Measurements from ENCODE around the gene CTNNA3. TPM values are rescaled to one million over a fixed set of nuclear protein-coding genes. Genes with fewer than 3 reads are reported as not detected.

Gene CTNNA3
- total RNA-seq, 1 donor from 2014 or later: 159 TPM

GRCh38 chr10:66586897-66587679, 1108.9 kb downstream of the CTNNA3 start:
- no peak for DNase-seq
- intact Hi-C loops (cut with micrococcal nuclease): no loop called here
- peaks cover 7% of the 10 kb centered on the region for H3K4me1 ChIP-seq
- no peaks in the 10 kb centered on the region for H3K36me3 ChIP-seq
- H3K4me3 ChIP-seq: no peak overlapping the region
- no peaks in the 10 kb centered on the region for H3K27me3 ChIP-seq (ENCODE audit: low read depth)
- H3K27ac ChIP-seq (replicated peaks): no peak overlapping the region
- TF ChIP-seq, protein P1, sequence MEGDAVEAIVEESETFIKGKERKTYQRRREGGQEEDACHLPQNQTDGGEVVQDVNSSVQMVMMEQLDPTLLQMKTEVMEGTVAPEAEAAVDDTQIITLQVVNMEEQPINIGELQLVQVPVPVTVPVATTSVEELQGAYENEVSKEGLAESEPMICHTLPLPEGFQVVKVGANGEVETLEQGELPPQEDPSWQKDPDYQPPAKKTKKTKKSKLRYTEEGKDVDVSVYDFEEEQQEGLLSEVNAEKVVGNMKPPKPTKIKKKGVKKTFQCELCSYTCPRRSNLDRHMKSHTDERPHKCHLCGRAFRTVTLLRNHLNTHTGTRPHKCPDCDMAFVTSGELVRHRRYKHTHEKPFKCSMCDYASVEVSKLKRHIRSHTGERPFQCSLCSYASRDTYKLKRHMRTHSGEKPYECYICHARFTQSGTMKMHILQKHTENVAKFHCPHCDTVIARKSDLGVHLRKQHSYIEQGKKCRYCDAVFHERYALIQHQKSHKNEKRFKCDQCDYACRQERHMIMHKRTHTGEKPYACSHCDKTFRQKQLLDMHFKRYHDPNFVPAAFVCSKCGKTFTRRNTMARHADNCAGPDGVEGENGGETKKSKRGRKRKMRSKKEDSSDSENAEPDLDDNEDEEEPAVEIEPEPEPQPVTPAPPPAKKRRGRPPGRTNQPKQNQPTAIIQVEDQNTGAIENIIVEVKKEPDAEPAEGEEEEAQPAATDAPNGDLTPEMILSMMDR (IDR thresholded peaks at IDR 0.05; ENCODE audit: borderline replicate concordance): no peak
- no peaks in the 10 kb centered on the region for H3K9me3 ChIP-seq (replicated peaks)

DNA sequence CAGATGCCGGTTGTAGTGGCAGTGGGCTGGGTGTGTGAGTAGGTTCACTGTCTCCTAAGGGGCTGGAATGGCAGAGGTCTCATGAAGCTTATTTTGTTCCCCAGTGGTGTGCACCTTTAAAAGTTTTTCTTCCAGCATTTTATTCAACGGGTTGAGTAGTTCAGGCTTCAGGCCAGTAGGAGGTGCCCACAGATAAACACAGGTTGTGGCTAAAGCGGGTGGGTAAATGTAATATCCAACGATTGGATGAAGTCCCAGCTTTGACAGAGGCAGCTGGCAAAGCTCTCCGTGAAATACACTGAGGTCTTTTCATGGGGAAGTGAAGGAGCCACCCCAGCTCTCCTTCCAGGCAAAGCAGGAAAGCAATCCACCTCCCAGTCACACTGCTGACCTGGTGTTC, 1109.9 kb downstream of the CTNNA3 start:
- intact Hi-C loops (cut with micrococcal nuclease): no loop called here
- Histone ChIP-seq H3K4me1 (peaks cover 7% of the 10 kb centered on the region), H3K27me3 (ENCODE audit: low read depth) (no peaks in the 10 kb centered on the region), H3K4me3 (no peak overlapping the region), H3K27ac (replicated peaks) (no peak overlapping the region), H3K36me3 (no peaks in the 10 kb centered on the region), H3K9me3 (replicated peaks) (no peaks in the 10 kb centered on the region)
- no peak for DNase-seq
- TF ChIP-seq, protein P1 (IDR thresholded peaks at IDR 0.05; ENCODE audit: borderline replicate concordance): no peak

DNA sequence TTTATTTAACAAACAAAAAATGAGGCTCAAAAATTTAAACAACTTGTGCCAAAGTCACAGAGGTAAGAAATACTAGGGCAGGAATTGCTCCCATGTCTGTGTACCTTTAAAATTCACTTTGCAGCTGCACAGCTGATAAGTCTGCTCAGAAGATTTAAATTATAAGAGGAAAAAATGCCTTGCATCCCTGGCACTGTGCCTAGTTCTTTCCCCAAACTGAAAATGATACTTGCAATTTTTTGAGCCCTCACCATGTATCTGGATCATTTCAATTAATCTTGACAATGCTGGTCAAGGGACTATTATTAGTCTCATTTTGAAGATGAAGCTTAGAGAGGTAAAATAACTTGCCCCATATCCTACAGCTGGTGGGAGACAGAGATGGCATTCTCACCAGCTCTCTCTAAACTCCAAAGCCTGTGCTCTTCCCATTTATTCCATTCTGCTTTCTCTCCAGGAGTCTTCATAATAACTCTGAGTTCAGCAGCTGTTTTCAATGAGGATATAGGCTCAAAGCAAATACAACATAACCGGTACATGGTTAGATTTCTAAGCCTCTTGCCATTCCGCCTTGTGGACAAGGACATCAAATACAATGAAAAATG, 1120.6 kb downstream of the CTNNA3 start:
- Histone ChIP-seq H3K4me3 (no peak overlapping the region), H3K4me1 (no peaks in the 10 kb centered on the region), H3K27ac (replicated peaks) (no peak overlapping the region), H3K27me3 (ENCODE audit: low read depth) (no peaks in the 10 kb centered on the region), H3K36me3 (no peaks in the 10 kb centered on the region), H3K9me3 (replicated peaks) (peaks cover 7% of the 10 kb centered on the region)
- DNase-seq: no peak
- TF ChIP-seq, protein P1 (IDR thresholded peaks at IDR 0.05; ENCODE audit: borderline replicate concordance): no peak
- intact Hi-C loops (cut with micrococcal nuclease): no loop called here

- no peak overlapping the region for H3K4me3 ChIP-seq
- H3K27ac ChIP-seq (replicated peaks): no peak overlapping the region
- peaks cover 6% of the 10 kb centered on the region for H3K4me1 ChIP-seq
- H3K27me3 ChIP-seq (ENCODE audit: low read depth): no peaks in the 10 kb centered on the region
- peaks cover under 1% of the 10 kb centered on the region for H3K9me3 ChIP-seq (replicated peaks)
- H3K36me3 ChIP-seq: no peaks in the 10 kb centered on the region
- TF ChIP-seq, protein P1 (IDR thresholded peaks at IDR 0.05; ENCODE audit: borderline replicate concordance): no peak
- intact Hi-C loops (cut with micrococcal nuclease): no loop called here
- no peak for DNase-seq
Measured at GRCh38 chr10:66572700-66573099, 1123.3 kb downstream of the CTNNA3 start.

DNA sequence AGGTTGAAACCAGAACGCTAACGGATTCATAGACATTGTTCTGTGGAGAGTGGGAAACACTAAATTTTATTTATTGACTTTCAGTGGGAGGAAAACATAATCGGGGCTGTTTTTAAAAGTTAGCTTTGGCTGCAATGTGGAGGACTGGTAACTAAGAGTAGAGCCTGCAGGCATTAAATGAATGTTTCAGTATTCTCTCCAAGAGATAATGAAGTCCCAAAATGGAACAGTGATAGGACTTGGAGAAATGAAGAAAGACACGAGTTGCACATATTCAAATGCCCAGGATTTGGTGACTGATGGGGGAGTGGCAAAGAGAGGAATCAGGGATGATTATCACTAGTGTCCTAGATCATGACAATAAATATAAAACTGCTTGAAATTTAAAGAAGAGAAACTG, 1130.0 kb downstream of the CTNNA3 start:
- intact Hi-C loops (cut with micrococcal nuclease): no loop called here
- TF ChIP-seq, protein P1 (IDR thresholded peaks at IDR 0.05; ENCODE audit: borderline replicate concordance): no peak
- Histone ChIP-seq H3K27ac (replicated peaks) (peak overlapping the region; percentile 54), H3K4me1 (peaks cover 14% of the 10 kb centered on the region), H3K36me3 (no peaks in the 10 kb centered on the region), H3K9me3 (replicated peaks) (no peaks in the 10 kb centered on the region), H3K27me3 (ENCODE audit: low read depth) (no peaks in the 10 kb centered on the region), H3K4me3 (no peak overlapping the region)
- no peak for DNase-seq
